Panc1 (cell line): ENCODE data around the gene DAGLA. TPM values are rescaled to one million over a fixed set of nuclear protein-coding genes. Genes with fewer than 3 reads are reported as not detected.

Source experiments
- total RNA-seq: library from RNA; stranded (reverse); gene quantifications from one replicate; pipeline ENCODE4 v1.2.1, GENCODE V29; 2021; ENCODE audit not compliant: unreplicated experiment

DAGLA gene
- total RNA-seq, 1 experiment from 2014 or later = 6.4 TPM

Other genes with a start within 250 kb of the DAGLA start
- gene LRRC10B, start 171.6 kb upstream of the DAGLA start, total RNA-seq = 0.23 TPM
- gene SYT7, start 99.3 kb upstream of the DAGLA start, total RNA-seq = 2.5 TPM
- 2.8 TPM for gene MYRF, start 72.2 kb downstream of the DAGLA start, total RNA-seq
- gene TMEM258, start 112.2 kb downstream of the DAGLA start, total RNA-seq = 139 TPM
- gene FEN1, start 112.5 kb downstream of the DAGLA start, total RNA-seq = 67.6 TPM
- 186 TPM for gene FADS1, start 136.6 kb downstream of the DAGLA start, total RNA-seq
- gene FADS2, start 147.9 kb downstream of the DAGLA start, total RNA-seq = 679 TPM
- 22.6 TPM for gene FADS3, start 211.2 kb downstream of the DAGLA start, total RNA-seq
- gene RAB3IL1, start 237.2 kb downstream of the DAGLA start, total RNA-seq = 8.9 TPM